Smooth muscle cell (in vitro differentiated cells): Measurements from ENCODE around the gene KLHL17. TPM values are rescaled to one million over a fixed set of nuclear protein-coding genes. Genes with fewer than 3 reads are reported as not detected.
"Not testable (repeated sequence)": the region's sequence is repeated elsewhere in the genome, so short reads cannot be mapped to it uniquely, and the experiment has no call there.

ENCODE experiments used
- DNase-seq: peaks from one replicate; lab custom pipeline; 2025; ENCODE audit not compliant: unreplicated experiment; lab: John Stamatoyannopoulos, UW
- H2AFZ ChIP-seq: fragments of 200-600 bp; sonication (generic); 2 replicates; pipeline ENCODE4 v1.6.0; 2016; ENCODE audit warnings: antibody characterized with exemption, low read depth, mild to moderate bottlenecking
- H3F3A ChIP-seq: fragments of 200-600 bp; sonication (generic); 2 replicates; pipeline ENCODE4 v1.6.0; 2017; ENCODE audit warnings: antibody characterized with exemption, low read depth
- H3K27ac ChIP-seq: fragments of 200-600 bp; sonication (generic); 2 replicates; pipeline ENCODE4 v1.5.1; 2016; ENCODE audit warnings: low read depth, mild to moderate bottlenecking
- H3K27me3 ChIP-seq: fragments of 200-600 bp; sonication (generic); 2 replicates; pipeline ENCODE4 v1.6.1; 2016; ENCODE audit warnings: low read depth, mild to moderate bottlenecking
- H3K36me3 ChIP-seq: fragments of 200-600 bp; sonication (generic); 2 replicates; pipeline ENCODE4 v1.5.1; 2016; ENCODE audit warnings: low read depth
- H3K4me1 ChIP-seq: fragments of 200-600 bp; sonication (generic); 2 replicates; pipeline ENCODE4 v1.5.1; 2016; ENCODE audit warnings: low read depth
- H3K4me2 ChIP-seq: fragments of 200-600 bp; sonication (generic); 2 replicates; pipeline ENCODE4 v1.6.0; 2016; ENCODE audit warnings: mild to moderate bottlenecking
- H3K4me3 ChIP-seq: fragments of 200-600 bp; sonication (generic); 2 replicates; pipeline ENCODE4 v1.5.1; 2016; ENCODE audit warnings: mild to moderate bottlenecking
- H3K79me2 ChIP-seq: fragments of 200-600 bp; sonication (generic); 2 replicates; pipeline ENCODE4 v1.6.0; 2016; ENCODE audit warnings: low read depth, mild to moderate bottlenecking
- H3K9ac ChIP-seq: fragments of 200-600 bp; sonication (generic); 2 replicates; pipeline ENCODE4 v1.6.0; 2016; ENCODE audit warnings: low read depth
- H3K9me3 ChIP-seq: fragments of 200-600 bp; sonication (generic); replicated peaks from 2 replicates; pipeline ENCODE4 v1.5.1; 2016; ENCODE audit warnings: low read depth
- H4K20me1 ChIP-seq: fragments of 200-600 bp; sonication (generic); 2 replicates; pipeline ENCODE4 v1.6.0; 2016; ENCODE audit warnings: low read depth
- WGBS: methylation state at CpG from one replicate; pipeline ENCODE4 v1.1.7; 2016; ENCODE audit warnings: low lambda C conversion rate; 5-methylcytosine and 5-hydroxymethylcytosine counted together
- polyA plus RNA-seq: library from polyadenylated mRNA; unstranded; fragments of >200 nt; fragmentation: Nextera tagmentation; extraction: Ambion mirVana; gene quantifications from 2 replicates; pipeline ENCODE4 v1.2.1, GENCODE V29; 2016
- total RNA-seq: library from RNA; depleted of rRNA; stranded (reverse); fragments of >200 nt; gene quantifications from 2 replicates; pipeline ENCODE4 v1.2.3, GENCODE V29; 2014
- TF ChIP-seq, protein P1 (sequence below): fragments of 200-600 bp; sonication (generic); IDR thresholded peaks from 2 replicates; pipeline ENCODE4 v1.5.1; 2017; ENCODE audit warnings: borderline replicate concordance, mild to moderate bottlenecking, antibody characterized with exemption; ENCODE audit not compliant: insufficient read depth, poor library complexity, severe bottlenecking

KLHL17 gene
- total and polyA plus RNA-seq, 2 experiments from 2014 or later, result 10.2 to 29.9 TPM

DNA sequence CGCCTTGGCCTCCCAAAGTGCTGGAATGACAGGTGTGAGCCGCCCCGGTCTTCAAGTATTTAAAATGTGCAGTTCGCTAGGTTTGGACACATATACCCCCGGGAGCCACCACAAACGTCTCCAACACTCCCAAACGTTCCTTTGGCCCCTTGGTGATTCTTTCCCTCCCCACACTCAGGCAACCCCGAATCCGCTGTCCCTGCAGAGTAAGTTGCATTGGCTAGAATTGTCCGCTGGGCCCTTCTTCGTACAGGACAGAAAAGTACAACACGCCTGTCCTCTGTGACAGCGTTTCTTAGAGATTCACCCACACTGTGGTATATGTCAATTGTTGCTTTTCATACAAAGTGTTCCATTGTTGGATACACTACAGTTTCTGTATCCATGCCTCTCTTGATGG is 24.7 kb downstream of the KLHL17 start:
- Histone ChIP-seq H3K4me3 (no peak overlapping the region), H3K27ac (no peak overlapping the region), H3K4me1 (no peaks in the 10 kb centered on the region), H3K36me3 (no peaks in the 10 kb centered on the region), H3K4me2 (no peak overlapping the region), H3K9ac (no peak overlapping the region), H4K20me1 (no peaks in the 10 kb centered on the region), H2AFZ (no peak overlapping the region), H3K79me2 (no peaks in the 10 kb centered on the region), H3F3A (no peaks in the 10 kb centered on the region), H3K9me3 (no peaks in the 10 kb centered on the region), H3K27me3 (peaks cover 15% of the 10 kb centered on the region)
- 83% methylated on average over 13 of the region's 13 CpGs for WGBS
- DNase-seq, result no peak
- TF ChIP-seq, protein P1, sequence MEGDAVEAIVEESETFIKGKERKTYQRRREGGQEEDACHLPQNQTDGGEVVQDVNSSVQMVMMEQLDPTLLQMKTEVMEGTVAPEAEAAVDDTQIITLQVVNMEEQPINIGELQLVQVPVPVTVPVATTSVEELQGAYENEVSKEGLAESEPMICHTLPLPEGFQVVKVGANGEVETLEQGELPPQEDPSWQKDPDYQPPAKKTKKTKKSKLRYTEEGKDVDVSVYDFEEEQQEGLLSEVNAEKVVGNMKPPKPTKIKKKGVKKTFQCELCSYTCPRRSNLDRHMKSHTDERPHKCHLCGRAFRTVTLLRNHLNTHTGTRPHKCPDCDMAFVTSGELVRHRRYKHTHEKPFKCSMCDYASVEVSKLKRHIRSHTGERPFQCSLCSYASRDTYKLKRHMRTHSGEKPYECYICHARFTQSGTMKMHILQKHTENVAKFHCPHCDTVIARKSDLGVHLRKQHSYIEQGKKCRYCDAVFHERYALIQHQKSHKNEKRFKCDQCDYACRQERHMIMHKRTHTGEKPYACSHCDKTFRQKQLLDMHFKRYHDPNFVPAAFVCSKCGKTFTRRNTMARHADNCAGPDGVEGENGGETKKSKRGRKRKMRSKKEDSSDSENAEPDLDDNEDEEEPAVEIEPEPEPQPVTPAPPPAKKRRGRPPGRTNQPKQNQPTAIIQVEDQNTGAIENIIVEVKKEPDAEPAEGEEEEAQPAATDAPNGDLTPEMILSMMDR, result no peak

DNA sequence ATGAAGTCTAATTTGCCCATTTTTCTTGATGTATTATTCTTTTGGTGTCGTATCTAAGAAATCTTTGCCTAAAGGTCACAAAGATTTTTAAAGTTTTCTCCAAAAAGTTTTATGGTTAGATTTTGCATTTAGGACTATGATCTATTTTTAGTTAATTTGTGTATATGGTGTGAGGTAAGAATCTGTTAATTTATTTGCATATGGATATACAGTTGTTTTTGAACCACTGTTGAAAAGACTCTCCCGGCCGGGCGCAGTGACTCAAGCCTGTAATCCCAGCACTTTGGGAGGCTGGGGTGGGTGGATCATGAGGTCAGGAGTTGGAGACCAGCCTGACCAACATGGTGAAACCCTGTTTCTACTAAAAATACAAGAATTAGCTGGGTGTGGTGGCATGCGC is 27.7 kb downstream of the KLHL17 start:
- H3K79me2 ChIP-seq, H3K4me1 ChIP-seq, H3F3A ChIP-seq, H3K9ac ChIP-seq, H2AFZ ChIP-seq, H3K9me3 ChIP-seq, H4K20me1 ChIP-seq, H3K27ac ChIP-seq, H3K4me3 ChIP-seq, H3K36me3 ChIP-seq, H3K4me2 ChIP-seq, H3K27me3 ChIP-seq, DNase-seq: not testable (repeated sequence)
- 82% methylated on average over 5 of the region's 5 CpGs for WGBS

DNA sequence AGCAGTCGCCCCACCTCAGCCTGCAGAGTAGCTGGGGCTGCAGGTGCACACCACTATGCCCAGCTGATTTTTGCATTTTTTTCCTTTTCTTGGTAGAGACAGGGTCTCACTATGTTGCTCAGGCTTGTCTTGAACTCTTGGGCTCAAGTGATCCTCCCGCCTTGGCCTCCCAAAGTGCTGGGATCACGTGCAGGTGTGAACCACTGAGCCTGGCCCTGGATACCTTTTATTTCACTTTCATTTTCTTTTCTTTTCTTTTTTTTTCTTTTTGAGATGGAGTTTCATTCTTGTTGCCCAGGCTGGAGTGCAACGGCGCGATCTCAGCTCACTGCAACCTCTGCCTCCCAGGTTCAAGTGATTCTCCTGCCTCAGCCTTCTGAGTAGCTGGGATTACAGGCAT is 30.9 kb downstream of the KLHL17 start:
- not testable (repeated sequence) for H3K27ac ChIP-seq, H3F3A ChIP-seq, H3K9me3 ChIP-seq, H3K9ac ChIP-seq, H3K36me3 ChIP-seq, H2AFZ ChIP-seq, H4K20me1 ChIP-seq, H3K27me3 ChIP-seq, H3K4me2 ChIP-seq, DNase-seq, H3K4me3 ChIP-seq, H3K79me2 ChIP-seq, H3K4me1 ChIP-seq
- whole genome bisulfite sequencing, result 90% methylated on average over 6 of the region's 6 CpGs

DNA sequence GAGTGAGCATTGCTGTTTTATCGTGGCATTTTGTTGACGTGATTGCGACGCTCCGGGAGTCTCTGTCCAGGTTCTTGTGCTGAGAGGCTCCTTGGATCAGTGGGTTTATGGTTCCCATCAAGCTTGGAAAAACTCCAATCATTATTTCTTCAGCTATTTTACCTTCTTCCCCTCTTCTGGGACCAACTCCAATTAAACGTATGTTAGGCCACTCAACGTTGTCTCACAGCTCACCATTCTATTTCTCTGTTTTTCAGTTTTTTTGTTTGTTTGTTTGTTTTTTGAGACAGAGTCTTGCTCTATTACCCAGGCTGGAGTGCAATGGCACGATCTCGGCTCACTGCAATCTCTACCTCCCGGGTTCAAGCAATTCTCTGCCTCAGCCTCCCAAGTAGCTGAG is 31.5 kb downstream of the KLHL17 start:
- DNase-seq, result no peak
- TF ChIP-seq, protein P1, result no peak
- H3K27ac ChIP-seq, result no peak overlapping the region
- no peaks in the 10 kb centered on the region for H3K36me3 ChIP-seq
- no peaks in the 10 kb centered on the region for H3K27me3 ChIP-seq
- no peaks in the 10 kb centered on the region for H3F3A ChIP-seq
- H3K4me1 ChIP-seq, result no peaks in the 10 kb centered on the region
- whole genome bisulfite sequencing, result 96% methylated on average over 10 of the region's 10 CpGs
- H3K79me2 ChIP-seq, result no peaks in the 10 kb centered on the region
- H2AFZ ChIP-seq, result no peak overlapping the region
- H4K20me1 ChIP-seq, result peaks cover 2% of the 10 kb centered on the region
- H3K9me3 ChIP-seq, result no peaks in the 10 kb centered on the region
- no peak overlapping the region for H3K4me3 ChIP-seq
- H3K9ac ChIP-seq, result no peak overlapping the region
- H3K4me2 ChIP-seq, result no peak overlapping the region

DNA sequence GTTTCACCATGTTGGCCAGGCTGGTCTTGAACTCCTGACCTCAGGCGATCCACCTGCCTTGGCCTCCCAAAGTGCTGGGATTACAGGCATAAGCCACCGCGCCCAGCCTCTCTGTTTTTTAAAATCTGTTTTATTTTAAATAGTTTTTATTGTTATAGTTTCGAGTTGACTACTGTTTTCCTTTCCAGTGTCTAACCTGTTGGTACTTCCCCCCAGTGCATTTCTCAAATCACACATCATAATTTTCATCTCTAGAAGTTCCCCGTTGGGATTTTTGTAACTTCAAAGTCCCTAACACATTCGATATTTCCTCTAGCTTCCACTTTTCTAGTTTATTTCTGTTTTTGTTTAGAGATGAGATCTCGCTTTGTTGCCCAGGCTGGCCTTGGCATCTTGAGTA is 32.0 kb downstream of the KLHL17 start:
- H4K20me1 ChIP-seq, result peaks cover 7% of the 10 kb centered on the region
- 89% methylated on average over 7 of the region's 7 CpGs for WGBS
- no peaks in the 10 kb centered on the region for H3K27me3 ChIP-seq
- H3K27ac ChIP-seq, result no peak overlapping the region
- H2AFZ ChIP-seq, result no peak overlapping the region
- H3K9ac ChIP-seq, result no peak overlapping the region
- H3K4me2 ChIP-seq, result no peak overlapping the region
- H3K4me1 ChIP-seq, result no peaks in the 10 kb centered on the region
- no peaks in the 10 kb centered on the region for H3K36me3 ChIP-seq
- no peaks in the 10 kb centered on the region for H3K79me2 ChIP-seq
- H3F3A ChIP-seq, result no peaks in the 10 kb centered on the region
- no peaks in the 10 kb centered on the region for H3K9me3 ChIP-seq
- TF ChIP-seq, protein P1, result no peak
- no peak for DNase-seq
- H3K4me3 ChIP-seq, result no peak overlapping the region
